ENCODE measurements around the gene GTPBP2.
A peak's percentile ranks its signal among the peaks of the same experiment; 100 is the strongest.

The GTPBP2 gene

GRCh38 chr6:43575772-43576551 lies 53.1 kb downstream of the GTPBP2 start, which contains the start of the genes POLH and XPO5:
Gene POLH (plus strand): TSS chr6:43576185. CDS start chr6:43582320, 6,135 bp downstream.
Gene XPO5 (minus strand): TSS chr6:43576038. CDS start chr6:43575864, 174 bp downstream.
- peak; percentile 94 to 96 for DNase-seq

GRCh38 chr6:43575105-43575771 lies 53.8 kb downstream of the GTPBP2 start:
- DNase-seq = peak; percentile 23 to 63

DNA sequence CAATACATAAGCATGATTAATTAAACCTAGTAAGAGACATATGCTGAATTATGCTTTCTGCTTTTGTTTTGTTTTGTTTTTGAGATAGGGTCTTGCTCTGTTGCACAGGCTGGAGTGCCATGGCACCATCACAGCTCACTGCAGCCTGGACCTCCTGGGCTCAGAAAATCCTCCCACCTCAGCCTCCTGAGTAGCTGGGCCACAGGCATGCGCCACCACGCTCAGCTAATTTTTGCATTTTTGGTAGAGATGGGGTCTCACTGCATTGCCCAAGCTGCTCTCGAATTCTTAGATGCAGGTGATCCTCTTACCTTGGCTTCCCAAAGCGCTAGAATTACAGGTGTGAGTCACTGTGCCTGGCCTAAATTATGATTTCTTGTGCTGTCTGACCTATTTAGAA lies 57.0 kb downstream of the GTPBP2 start:
- no peak for DNase-seq

DNA sequence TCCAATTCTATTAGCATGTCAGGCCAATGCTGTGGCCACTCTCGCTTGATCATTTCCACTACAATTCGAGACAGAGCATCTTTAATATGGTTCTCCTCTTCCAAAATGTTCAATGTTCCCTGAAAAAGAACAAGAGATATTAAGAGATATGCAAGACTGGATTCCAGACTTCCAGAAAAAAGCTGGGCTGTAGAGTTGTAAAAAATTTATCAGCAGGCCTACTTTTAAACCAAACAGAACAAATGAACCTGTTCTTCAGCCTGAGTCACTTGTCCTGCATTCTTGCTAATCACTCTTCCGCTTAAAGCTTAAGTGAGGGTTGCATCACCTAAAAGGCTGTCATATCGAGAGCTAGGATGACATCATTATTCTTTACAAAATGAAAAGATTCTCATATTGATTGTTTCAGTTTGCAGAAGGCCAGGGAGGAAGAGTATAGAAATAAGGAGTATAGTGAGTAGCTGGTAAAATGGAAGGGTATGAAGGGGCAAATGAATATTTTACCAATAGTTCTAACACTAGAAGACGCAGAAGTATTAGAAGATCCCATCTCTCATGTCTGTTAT lies 58.1 kb downstream of the GTPBP2 start:
- DNase-seq = peak; percentile 5 to 24
